Measurements from ENCODE around the gene CADM2.

CADM2 gene

GRCh38 chr3:85525264-85525663 lies 566.5 kb downstream of the CADM2 start:
- no peak for TF ChIP-seq CTCF (conservative IDR thresholded peaks at IDR 0.05; ENCODE audit: low read depth, low read length)
- H3K4me3 ChIP-seq (ENCODE audit: low read depth, low read length), result no peak overlapping the region
- DNase-seq (ENCODE audit: low read depth), result no peak

- DNase-seq (ENCODE audit: low read depth), result no peak
- TF ChIP-seq CTCF (conservative IDR thresholded peaks at IDR 0.05; ENCODE audit: low read depth, low read length), result no peak
- H3K4me3 ChIP-seq (ENCODE audit: low read depth, low read length), result no peak overlapping the region
Observed at GRCh38 chr3:85533586-85533985, 574.8 kb downstream of the CADM2 start.

GRCh38 chr3:85535517-85535916 lies 576.7 kb downstream of the CADM2 start:
- DNase-seq (ENCODE audit: low read depth), result no peak
- H3K4me3 ChIP-seq (ENCODE audit: low read depth, low read length), result no peak overlapping the region
- no peak for TF ChIP-seq CTCF (conservative IDR thresholded peaks at IDR 0.05; ENCODE audit: low read depth, low read length)

GRCh38 chr3:85539232-85539631 lies 580.4 kb downstream of the CADM2 start:
- no peak overlapping the region for H3K4me3 ChIP-seq (ENCODE audit: low read depth, low read length)
- TF ChIP-seq CTCF (conservative IDR thresholded peaks at IDR 0.05; ENCODE audit: low read depth, low read length), result no peak
- DNase-seq (ENCODE audit: low read depth), result no peak

- DNase-seq (ENCODE audit: low read depth), result no peak
- H3K4me3 ChIP-seq (ENCODE audit: low read depth, low read length), result no peak overlapping the region
- no peak for TF ChIP-seq CTCF (conservative IDR thresholded peaks at IDR 0.05; ENCODE audit: low read depth, low read length)
Observed at GRCh38 chr3:85554153-85554552, 595.4 kb downstream of the CADM2 start.

- peak; percentile 65 for DNase-seq (ENCODE audit: low read depth)
- H3K4me3 ChIP-seq (ENCODE audit: low read depth, low read length), result no peak overlapping the region
- no peak for TF ChIP-seq CTCF (conservative IDR thresholded peaks at IDR 0.05; ENCODE audit: low read depth, low read length)
Observed at GRCh38 chr3:85560088-85560785, 601.4 kb downstream of the CADM2 start.

- TF ChIP-seq CTCF (conservative IDR thresholded peaks at IDR 0.05; ENCODE audit: low read depth, low read length), result peak; percentile 77
- DNase-seq (ENCODE audit: low read depth), result peak; percentile 83
- H3K4me3 ChIP-seq (ENCODE audit: low read depth, low read length), result no peak overlapping the region
Observed at GRCh38 chr3:85567071-85567676, 608.4 kb downstream of the CADM2 start.

All from choroid plexus epithelial cell (primary cell).